H9 (cell line): ENCODE measurements around the gene ANKRD29. TPM values are rescaled to one million over a fixed set of nuclear protein-coding genes. Genes with fewer than 3 reads are reported as not detected.

Source experiments
- DNase-seq: peaks from one replicate; pipeline ENCODE4 v3.0.0-alpha.2; 2017
- H2AFZ ChIP-seq: one replicate; pipeline ENCODE4 v1.6.1; 2013; ENCODE audit warnings: mild to moderate bottlenecking, low read length, control low read depth, moderate library complexity
- H2AK5ac ChIP-seq: 2 replicates; pipeline ENCODE4 v1.6.1; 2013; ENCODE audit warnings: low read length, control low read depth, mixed read lengths; ENCODE audit not compliant: insufficient read length
- H2BK120ac ChIP-seq: one replicate; pipeline ENCODE4 v1.6.1; 2013; ENCODE audit warnings: low read depth, mild to moderate bottlenecking, low read length, control low read depth, inconsistent platforms; ENCODE audit not compliant: poor library complexity, severe bottlenecking
- H2BK12ac ChIP-seq: 2 replicates; pipeline ENCODE4 v1.6.1; 2013; ENCODE audit warnings: low read length, control low read depth, mixed read lengths, low read depth; ENCODE audit not compliant: insufficient read length
- H2BK15ac ChIP-seq: 2 replicates; pipeline ENCODE4 v1.6.1; 2013; ENCODE audit warnings: low read depth, low read length, control low read depth
- H2BK20ac ChIP-seq: one replicate; pipeline ENCODE4 v1.6.1; 2013; ENCODE audit warnings: low read depth, mild to moderate bottlenecking, low read length, control low read depth, inconsistent platforms; ENCODE audit not compliant: poor library complexity, severe bottlenecking
- H2BK5ac ChIP-seq: 2 replicates; pipeline ENCODE4 v1.6.1; 2013; ENCODE audit warnings: low read length, control low read depth, mixed read lengths; ENCODE audit not compliant: insufficient read length
- H3K14ac ChIP-seq: 2 replicates; pipeline ENCODE4 v1.6.1; 2013; ENCODE audit warnings: low read length, control low read depth; ENCODE audit not compliant: insufficient read depth
- H3K18ac ChIP-seq: 2 replicates; pipeline ENCODE4 v1.6.1; 2013; ENCODE audit warnings: low read depth, mild to moderate bottlenecking, mixed read lengths, low read length, control low read depth; ENCODE audit not compliant: insufficient read length
- H3K23ac ChIP-seq: 2 replicates; pipeline ENCODE4 v1.6.1; 2013; ENCODE audit warnings: low read length, control low read depth, mixed read lengths, low read depth; ENCODE audit not compliant: insufficient read length
- H3K23me2 ChIP-seq: 2 replicates; pipeline ENCODE4 v1.6.1; 2013; ENCODE audit warnings: low read depth, mild to moderate bottlenecking, mixed read lengths, low read length, control low read depth; ENCODE audit not compliant: insufficient read length, poor library complexity, severe bottlenecking
- H3K27ac ChIP-seq: 2 replicates; pipeline ENCODE4 v1.5.1; 2013; ENCODE audit warnings: low read length, control low read depth, mixed read lengths, low read depth; ENCODE audit not compliant: insufficient read length
- H3K27me3 ChIP-seq: 2 replicates; pipeline ENCODE4 v1.6.1; 2013; ENCODE audit warnings: low read length, control low read depth, inconsistent platforms; ENCODE audit not compliant: insufficient read depth
- H3K4ac ChIP-seq: 2 replicates; pipeline ENCODE4 v1.6.1; 2013; ENCODE audit warnings: low read depth, mild to moderate bottlenecking, control low read depth, inconsistent platforms, low read length, moderate library complexity
- H3K4me1 ChIP-seq: 2 replicates; pipeline ENCODE4 v1.6.1; 2013; ENCODE audit warnings: low read length, control low read depth, inconsistent platforms; ENCODE audit not compliant: insufficient read depth
- H3K4me2 ChIP-seq: 2 replicates; pipeline ENCODE4 v1.6.1; 2013; ENCODE audit warnings: low read length, control low read depth, mixed read lengths; ENCODE audit not compliant: insufficient read length, insufficient read depth
- H3K56ac ChIP-seq: 2 replicates; pipeline ENCODE4 v1.6.1; 2013; ENCODE audit warnings: low read depth, mild to moderate bottlenecking, mixed read lengths, low read length, control low read depth; ENCODE audit not compliant: insufficient read length
- H3K79me1 ChIP-seq: 2 replicates; pipeline ENCODE4 v1.6.1; 2013; ENCODE audit warnings: low read depth, mild to moderate bottlenecking, moderate library complexity, low read length, control low read depth, inconsistent platforms; ENCODE audit not compliant: insufficient read depth, poor library complexity, severe bottlenecking
- H3K79me2 ChIP-seq: 2 replicates; pipeline ENCODE4 v1.6.1; 2013; ENCODE audit warnings: low read length, control low read depth, inconsistent platforms; ENCODE audit not compliant: insufficient read depth
- H3K9ac ChIP-seq: 2 replicates; pipeline ENCODE4 v1.6.1; 2013; ENCODE audit warnings: low read length, control low read depth, mixed read lengths; ENCODE audit not compliant: insufficient read length; ENCODE audit errors: extremely low read depth
- H3K9me3 ChIP-seq: one replicate; pipeline ENCODE4 v1.6.1; 2013; ENCODE audit warnings: low read depth, low read length, inconsistent platforms; ENCODE audit not compliant: control insufficient read depth
- H3T11ph ChIP-seq: one replicate; pipeline ENCODE4 v1.6.1; 2013; ENCODE audit warnings: mild to moderate bottlenecking, low read length, control low read depth, inconsistent platforms
- H4K20me1 ChIP-seq: one replicate; pipeline ENCODE4 v1.6.1; 2013; ENCODE audit not compliant: control insufficient read depth, insufficient read length, insufficient read depth
- H4K5ac ChIP-seq: 2 replicates; pipeline ENCODE4 v1.6.1; 2013; ENCODE audit warnings: low read depth, mild to moderate bottlenecking, mixed read lengths, low read length, control low read depth; ENCODE audit not compliant: insufficient read length
- H4K8ac ChIP-seq: replicated peaks from 2 replicates; pipeline ENCODE4 v1.6.1; 2013; ENCODE audit warnings: low read length, control low read depth, mixed read lengths, low read depth; ENCODE audit not compliant: insufficient read length
- H4K91ac ChIP-seq: 2 replicates; pipeline ENCODE4 v1.6.1; 2013; ENCODE audit warnings: low read depth, mild to moderate bottlenecking, moderate library complexity, mixed read lengths, low read length, control low read depth; ENCODE audit not compliant: insufficient read length
- H3K27ac Mint-ChIP-seq, 3 experiments: 2 replicates in 2 of 3; 3 replicates in 1 of 3; pipeline ENCODE4 v1.8.0; 2020 to 2021; ENCODE audit warnings: mixed read lengths in 3 of 3, mild to moderate bottlenecking in 1 of 3, moderate library complexity in 1 of 3
- H3K27me3 Mint-ChIP-seq: 2 replicates; pipeline ENCODE4 v1.8.0; 2021; ENCODE audit warnings: low read depth, mild to moderate bottlenecking, moderate library complexity, mixed read lengths
- H3K36me3 Mint-ChIP-seq, 3 experiments: 2 replicates in 2 of 3; 3 replicates in 1 of 3; pipeline ENCODE4 v1.8.0; 2020 to 2021; ENCODE audit warnings: low read depth in 3 of 3, mixed read lengths in 3 of 3; ENCODE audit not compliant: insufficient read depth in 1 of 3
- H3K4me1 Mint-ChIP-seq, 2 experiments: 2 replicates each; pipeline ENCODE4 v1.8.0; 2020; ENCODE audit warnings: mixed read lengths in 2 of 2
- H3K4me3 Mint-ChIP-seq, 2 experiments: 2 replicates in 1 of 2; 3 replicates in 1 of 2; pipeline ENCODE4 v1.8.0; 2020 to 2021; ENCODE audit warnings: mild to moderate bottlenecking in 2 of 2, mixed read lengths in 2 of 2, moderate library complexity in 1 of 2
- H3K9me3 Mint-ChIP-seq, 2 experiments: 2 replicates in 1 of 2; 3 replicates in 1 of 2; pipeline ENCODE4 v1.8.0; 2020; ENCODE audit warnings: mild to moderate bottlenecking in 2 of 2, mixed read lengths in 2 of 2, moderate library complexity in 1 of 2
- WGBS: extraction: QIAGEN DNeasy Blood & Tissue Kit; methylation state at CpG from one replicate; pipeline ENCODE4 v1.1.7; 2013; ENCODE audit warnings: missing lambda C conversion rate, low lambda C conversion rate, mixed read lengths; ENCODE audit not compliant: insufficient read length; ENCODE audit errors: extremely low coverage; 5-methylcytosine and 5-hydroxymethylcytosine counted together
- total RNA-seq: library from RNA; stranded (reverse); gene quantifications from 2 replicates; pipeline ENCODE4 v1.2.1, GENCODE V29; 2021
- TF ChIP-seq, protein P1 (sequence below): fragments of 200-600 bp; sonication (generic); conservative IDR thresholded peaks from 3 replicates; pipeline ENCODE4 v1.8.0; 2021; ENCODE audit warnings: antibody characterized with exemption, mild to moderate bottlenecking

ANKRD29 gene
- total RNA-seq, 1 experiment from 2014 or later, result 2.1 TPM

- Histone ChIP-seq H3K23me2 (peaks cover 7% of the 10 kb centered on the region), H2BK20ac (no peak overlapping the region), H2AFZ (no peak overlapping the region), H3K4me1 (no peaks in the 10 kb centered on the region), H4K5ac (no peak overlapping the region), H4K91ac (no peak overlapping the region), H2AK5ac (no peak overlapping the region), H3T11ph (no peak overlapping the region), H3K79me1 (no peaks in the 10 kb centered on the region), H3K14ac (no peak overlapping the region), H2BK120ac (no peak overlapping the region), H2BK15ac (no peak overlapping the region), H3K27ac (no peak overlapping the region), H3K56ac (no peak overlapping the region), H3K18ac (no peak overlapping the region), H3K4me2 (no peak overlapping the region), H3K27me3 (peaks cover 15% of the 10 kb centered on the region; the same call in 1 of the 2 replicates), H3K23ac (no peak overlapping the region), H2BK5ac (no peak overlapping the region), H2BK12ac (no peak overlapping the region), H3K4ac (no peak overlapping the region), H3K79me2 (no peaks in the 10 kb centered on the region), H3K9ac (no peak overlapping the region), H3K9me3 (no peaks in the 10 kb centered on the region), H4K20me1 (no peaks in the 10 kb centered on the region), H4K8ac (no peak overlapping the region)
- Mint-ChIP-seq H3K4me1 (peaks cover 6 to 7% of the 10 kb centered on the region in 2 experiments), H3K9me3 (no peaks in the 10 kb centered on the region), H3K36me3 (no peaks in the 10 kb centered on the region; a peak in 1 of 7 replicates), H3K4me3 (no peak overlapping the region), H3K27ac (no peak overlapping the region), H3K27me3 (peaks cover 30% of the 10 kb centered on the region)
- no peak for DNase-seq
- 100% methylated on average over 1 of the region's 2 CpGs for WGBS
- TF ChIP-seq, protein P1, sequence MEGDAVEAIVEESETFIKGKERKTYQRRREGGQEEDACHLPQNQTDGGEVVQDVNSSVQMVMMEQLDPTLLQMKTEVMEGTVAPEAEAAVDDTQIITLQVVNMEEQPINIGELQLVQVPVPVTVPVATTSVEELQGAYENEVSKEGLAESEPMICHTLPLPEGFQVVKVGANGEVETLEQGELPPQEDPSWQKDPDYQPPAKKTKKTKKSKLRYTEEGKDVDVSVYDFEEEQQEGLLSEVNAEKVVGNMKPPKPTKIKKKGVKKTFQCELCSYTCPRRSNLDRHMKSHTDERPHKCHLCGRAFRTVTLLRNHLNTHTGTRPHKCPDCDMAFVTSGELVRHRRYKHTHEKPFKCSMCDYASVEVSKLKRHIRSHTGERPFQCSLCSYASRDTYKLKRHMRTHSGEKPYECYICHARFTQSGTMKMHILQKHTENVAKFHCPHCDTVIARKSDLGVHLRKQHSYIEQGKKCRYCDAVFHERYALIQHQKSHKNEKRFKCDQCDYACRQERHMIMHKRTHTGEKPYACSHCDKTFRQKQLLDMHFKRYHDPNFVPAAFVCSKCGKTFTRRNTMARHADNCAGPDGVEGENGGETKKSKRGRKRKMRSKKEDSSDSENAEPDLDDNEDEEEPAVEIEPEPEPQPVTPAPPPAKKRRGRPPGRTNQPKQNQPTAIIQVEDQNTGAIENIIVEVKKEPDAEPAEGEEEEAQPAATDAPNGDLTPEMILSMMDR, result no peak
These were observed 31.1 kb upstream of the ANKRD29 start for GRCh38 chr18:23693846-23694245.
